CD1c-positive myeloid dendritic cell (primary cell): ENCODE results near the gene SNX33.
"Not testable (repeated sequence)": the region's sequence is repeated elsewhere in the genome, so short reads cannot be mapped to it uniquely, and the experiment has no call there.

Experiments
- DNase-seq: peaks from one replicate; pipeline ENCODE4 v3.0.0-alpha.2; 2016; ENCODE audit errors: extremely low spot score

Gene SNX33

GRCh38 chr15:75647370-75648155 is at the start of gene SNX33:
TSS of gene SNX33 (plus strand) at chr15:75647912. CDS start at chr15:75649103, 1,191 bp downstream.
- peak; percentile 80 for DNase-seq

- DNase-seq: no peak
Observed at GRCh38 chr15:75598361-75598760, 49.4 kb upstream of the SNX33 start.

GRCh38 chr15:75599401-75599800 is 48.3 kb upstream of the SNX33 start:
- no peak for DNase-seq

GRCh38 chr15:75606026-75606425 is 41.7 kb upstream of the SNX33 start:
- no peak for DNase-seq

- peak; percentile 1 for DNase-seq
Observed at GRCh38 chr15:75606711-75607699, 40.7 kb upstream of the SNX33 start.

GRCh38 chr15:75616766-75617165 is 30.9 kb upstream of the SNX33 start:
- no peak for DNase-seq

GRCh38 chr15:75620058-75620820 is 27.5 kb upstream of the SNX33 start:
- DNase-seq: peak; percentile 39

GRCh38 chr15:75620841-75621391 is 26.8 kb upstream of the SNX33 start:
- DNase-seq: peak; percentile 63

- no peak for DNase-seq
Observed at GRCh38 chr15:75622505-75622904, 25.2 kb upstream of the SNX33 start.

GRCh38 chr15:75625542-75626347 is 22.0 kb upstream of the SNX33 start, which contains the start of gene SNUPN:
TSS of gene SNUPN (minus strand) at chr15:75625725. CDS start at chr15:75621051, 4,674 bp downstream.
- DNase-seq: peak; percentile 96

GRCh38 chr15:75631935-75632334 is 15.8 kb upstream of the SNX33 start:
- no peak for DNase-seq

- DNase-seq: not testable (repeated sequence)
Observed at GRCh38 chr15:75633922-75634321, 13.8 kb upstream of the SNX33 start.

GRCh38 chr15:75636026-75636425 is 11.7 kb upstream of the SNX33 start:
- no peak for DNase-seq

GRCh38 chr15:75637245-75638009 is 10.3 kb upstream of the SNX33 start:
- no peak for DNase-seq

GRCh38 chr15:75639191-75639708 is 8.5 kb upstream of the SNX33 start:
- peak; percentile 47 for DNase-seq

GRCh38 chr15:75639709-75640482 is 7.8 kb upstream of the SNX33 start, which contains the start of gene IMP3:
TSS of gene IMP3 (minus strand) at chr15:75640224. CDS start at chr15:75640168, 56 bp downstream.
- peak; percentile 99 for DNase-seq

GRCh38 chr15:75640483-75641178 is 7.1 kb upstream of the SNX33 start:
- DNase-seq: peak; percentile 37

GRCh38 chr15:75641179-75641503 is 6.6 kb upstream of the SNX33 start:
- no peak for DNase-seq
